Central memory CD4-positive, alpha-beta T cell (primary cell): ENCODE data around the gene CHST8.
"Not testable (repeated sequence)": the region's sequence is repeated elsewhere in the genome, so short reads cannot be mapped to it uniquely, and the experiment has no call there.

Experiments used
- DNase-seq: peaks from one replicate; pipeline ENCODE4 v3.0.0; 2022

Gene CHST8

GRCh38 chr19:33818411-33818810, 196.7 kb downstream of the CHST8 start:
- no peak for DNase-seq

- DNase-seq = not testable (repeated sequence)
Measured at GRCh38 chr19:33819078-33819477, 197.3 kb downstream of the CHST8 start.

DNA sequence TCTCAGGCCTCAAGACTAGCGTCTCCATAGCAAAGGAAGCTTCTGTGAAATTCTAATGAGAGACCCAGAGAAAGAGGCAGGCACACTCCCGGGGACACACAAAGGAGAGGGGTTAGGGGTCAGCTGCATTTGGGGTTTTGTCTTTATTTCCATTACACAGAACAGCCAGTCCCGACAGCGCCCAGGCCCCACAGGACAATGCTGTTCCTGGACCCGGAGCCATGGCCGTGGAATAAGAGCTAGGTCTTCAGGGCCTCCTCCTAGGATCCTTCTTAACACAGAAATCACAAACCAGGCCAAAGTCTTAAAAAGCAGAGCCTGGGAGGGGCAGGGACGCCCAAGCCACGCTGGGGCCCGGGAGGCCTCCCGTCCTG, 197.7 kb downstream of the CHST8 start:
- no peak for DNase-seq

DNA sequence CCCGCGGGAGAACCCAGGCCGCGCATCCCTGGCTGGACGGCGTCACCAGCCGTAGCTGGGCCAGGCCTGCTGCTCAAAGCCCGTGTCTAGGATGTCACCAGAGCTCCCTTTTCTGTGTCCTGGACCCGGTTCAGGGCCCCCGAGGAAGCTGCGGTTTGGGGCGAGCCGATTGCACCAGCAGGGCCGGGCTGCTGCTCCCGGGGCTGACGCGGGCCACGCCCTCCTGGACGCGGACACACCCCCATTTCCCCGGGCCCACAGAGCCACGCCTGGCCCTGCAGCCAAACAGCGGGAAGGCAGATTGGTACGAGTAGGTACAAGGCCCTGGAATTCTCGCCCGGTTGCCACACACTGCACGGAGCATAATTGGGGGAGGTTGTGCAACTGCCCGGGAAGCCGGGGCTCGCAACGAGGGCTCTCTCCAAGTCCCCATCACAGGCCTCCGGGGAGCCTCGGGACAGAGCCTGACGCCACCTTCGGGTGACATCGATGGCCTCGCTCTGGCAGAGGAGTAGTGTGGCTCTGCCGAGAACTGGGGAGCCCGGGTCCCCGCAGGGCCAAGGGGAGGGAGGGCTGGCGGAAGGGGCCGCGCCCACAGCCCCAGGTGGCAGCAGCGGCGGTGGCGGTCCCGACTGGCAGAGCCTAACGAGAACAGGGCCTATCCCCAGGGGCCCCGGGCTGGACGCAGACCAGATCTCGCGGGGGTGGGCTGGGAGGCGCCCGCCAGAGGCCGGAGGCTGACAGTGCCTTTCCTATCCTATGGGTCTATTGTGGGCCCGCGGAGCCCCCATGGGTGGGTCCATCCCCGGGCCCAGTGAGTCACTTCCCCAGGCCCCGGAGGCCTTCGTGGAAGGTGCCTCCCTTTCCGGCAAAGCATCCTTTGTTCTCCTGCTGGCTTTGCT, 198.4 kb downstream of the CHST8 start:
- DNase-seq = peak; percentile 53

- no peak for DNase-seq
Measured at GRCh38 chr19:33821871-33822270, 200.1 kb downstream of the CHST8 start.
